Hematopoietic multipotent progenitor cell treated with erythropoietin and hydrocortisone succinate and interleukin-3 and kit ligand, for 15 days (in vitro differentiated cells): ENCODE results near the gene GPR21.
A peak's percentile ranks its signal among the peaks of the same experiment; 100 is the strongest.

Experiments
- DNase-seq: peaks from one replicate; pipeline ENCODE4 v3.0.0-alpha.2; 2015; ENCODE audit warnings: low spot score

Gene GPR21

DNA sequence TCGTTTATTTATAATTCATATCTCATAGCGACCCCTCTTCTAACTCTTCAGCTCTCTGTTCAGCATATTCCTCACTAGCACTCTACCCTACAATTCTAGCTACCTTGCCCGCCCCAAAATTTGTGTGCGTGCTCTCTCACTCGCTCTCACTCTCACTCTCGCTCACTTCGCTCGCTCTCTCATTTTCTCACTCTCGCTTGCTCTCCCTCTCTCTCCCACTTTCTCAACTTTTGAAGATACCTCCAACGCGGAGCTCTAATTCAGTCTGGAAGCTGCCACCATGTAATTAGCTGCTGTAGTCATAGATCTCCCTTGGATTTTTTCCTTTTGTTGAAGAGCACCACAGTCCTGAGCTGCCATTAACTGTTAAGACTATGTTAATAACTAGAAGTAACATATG is 30.4 kb downstream of the GPR21 start:
- no peak for DNase-seq

DNA sequence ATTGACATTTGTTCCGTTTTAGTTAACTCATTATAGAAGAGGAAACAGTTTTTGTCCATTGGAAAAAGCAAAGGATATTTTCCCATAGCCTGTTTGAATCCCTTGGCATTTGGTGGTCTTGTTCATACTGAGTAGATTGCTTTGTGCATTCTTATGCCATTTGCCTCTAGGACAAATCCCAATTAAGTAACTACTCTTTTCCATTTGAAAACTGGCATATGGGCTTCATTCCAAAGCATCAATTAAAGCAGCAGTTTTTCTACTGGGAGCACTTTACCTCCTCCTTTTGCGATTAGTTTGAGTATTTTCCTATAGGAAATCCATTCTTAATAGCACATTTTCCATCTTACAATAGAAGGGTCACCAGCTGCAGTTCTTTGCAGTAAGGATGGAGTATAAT is 31.2 kb downstream of the GPR21 start:
- DNase-seq: no peak

- no peak for DNase-seq
These were observed 31.7 kb downstream of the GPR21 start for GRCh38 chr9:123065196-123065595.

DNA sequence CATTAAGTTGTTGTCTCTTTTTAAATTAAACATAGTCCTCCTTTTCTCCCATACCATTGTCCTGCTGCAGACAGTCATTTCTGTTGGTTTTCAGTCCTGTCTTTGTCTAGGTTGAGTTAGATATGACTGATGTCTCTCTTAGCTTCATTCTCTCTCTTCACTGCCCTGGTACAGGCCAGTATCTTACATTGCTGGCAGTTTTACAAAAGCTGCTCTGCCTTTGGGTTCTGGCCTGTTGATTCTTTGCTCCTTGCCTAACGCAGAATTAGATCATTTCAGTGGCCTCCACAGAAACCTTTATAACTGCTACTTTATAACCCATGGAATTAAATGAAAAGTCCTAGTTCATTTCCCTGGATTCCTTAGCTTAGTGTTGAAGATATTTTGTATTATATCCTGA is 33.7 kb downstream of the GPR21 start:
- no peak for DNase-seq

DNA sequence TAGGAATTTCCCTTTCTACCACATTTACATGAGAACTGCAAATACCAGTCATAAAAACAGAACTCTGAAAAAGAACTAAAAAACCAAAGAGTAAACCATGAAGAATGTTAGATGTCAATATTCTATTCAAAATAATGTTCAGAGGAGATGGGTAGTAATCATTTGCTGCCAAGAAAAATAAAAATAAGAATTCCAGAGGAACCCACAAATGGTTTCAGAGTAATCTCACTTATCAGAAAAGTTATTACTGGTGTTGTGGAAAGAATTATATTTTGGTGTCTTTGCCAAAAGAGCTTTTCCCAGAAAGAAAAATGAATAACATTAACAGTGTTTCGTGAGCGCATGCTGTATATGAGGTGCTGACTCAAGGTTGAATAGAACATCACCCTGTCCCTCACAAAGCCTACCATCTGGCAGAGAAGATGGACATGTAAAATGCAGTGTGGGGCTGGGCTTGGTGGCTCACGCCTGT is 35.6 kb downstream of the GPR21 start:
- DNase-seq: no peak

- DNase-seq: no peak
These were observed 36.7 kb downstream of the GPR21 start for GRCh38 chr9:123070198-123070597.

DNA sequence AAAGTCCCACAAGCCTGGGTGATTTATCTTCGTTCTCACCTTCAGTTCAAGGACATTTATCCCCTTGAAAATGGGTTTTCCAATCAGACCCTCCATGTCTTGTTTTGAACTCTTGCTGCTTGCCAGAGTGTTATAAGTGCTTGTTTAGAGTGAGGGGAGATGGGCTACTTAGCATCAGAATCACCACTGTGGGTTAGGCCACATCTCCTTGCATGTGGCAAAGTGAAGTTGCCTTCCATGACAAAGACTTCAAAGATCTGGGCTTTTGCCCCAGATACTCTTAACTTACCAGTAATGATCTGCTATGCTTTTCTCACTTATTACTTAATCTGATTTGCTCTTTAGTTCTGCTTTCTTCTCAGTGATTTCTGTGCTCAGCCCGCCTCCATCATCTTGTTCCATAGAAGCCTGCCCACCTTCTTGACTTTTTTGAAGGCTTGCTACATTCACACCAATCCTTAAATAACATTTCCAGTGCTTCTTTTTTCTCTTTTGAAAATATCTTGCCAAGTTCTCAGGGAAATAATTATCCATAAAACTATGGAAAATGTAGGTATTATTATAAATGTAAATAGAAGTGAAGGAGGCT is 39.0 kb downstream of the GPR21 start:
- DNase-seq: no peak

GRCh38 chr9:123073441-123073840 is 40.0 kb downstream of the GPR21 start:
- no peak for DNase-seq

DNA sequence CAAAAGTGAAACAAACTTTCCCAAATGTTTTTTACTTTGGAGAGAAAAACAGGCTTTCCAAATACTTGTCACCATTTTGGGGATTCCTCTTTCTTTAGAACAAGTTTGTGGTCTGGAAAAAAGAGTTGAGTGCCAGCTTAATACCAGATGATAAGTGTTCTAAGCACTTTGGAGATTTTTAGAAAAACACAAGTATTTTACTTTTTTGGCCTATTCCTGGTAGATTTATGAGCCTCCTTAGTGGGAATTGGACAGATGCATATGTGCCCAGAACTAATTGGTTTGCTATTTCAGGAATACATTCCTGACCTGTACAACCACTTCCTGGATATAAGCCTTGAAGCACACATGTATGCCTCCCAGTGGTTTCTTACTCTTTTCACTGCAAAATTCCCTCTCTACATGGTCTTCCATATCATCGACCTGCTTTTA is 40.5 kb downstream of the GPR21 start:
- DNase-seq: no peak

DNA sequence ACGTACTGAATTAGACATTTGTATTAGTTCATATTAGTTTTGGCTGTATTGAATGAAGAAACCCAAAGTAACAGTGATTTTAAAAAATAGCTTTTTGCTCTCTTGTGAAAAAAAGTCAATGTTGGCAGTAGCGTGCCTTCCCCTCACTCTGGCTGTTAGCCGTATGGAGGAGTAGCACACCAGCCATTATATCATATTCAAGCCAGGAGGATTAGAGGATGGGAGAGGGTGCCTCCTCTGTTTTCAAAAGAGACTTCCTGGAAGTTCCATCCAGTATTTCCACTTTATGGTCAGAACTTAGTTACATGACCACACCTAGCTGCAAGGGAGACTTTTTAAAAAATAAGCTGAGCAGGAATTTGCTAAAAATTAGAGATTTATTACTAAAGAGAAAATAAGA is 41.2 kb downstream of the GPR21 start:
- no peak for DNase-seq

DNA sequence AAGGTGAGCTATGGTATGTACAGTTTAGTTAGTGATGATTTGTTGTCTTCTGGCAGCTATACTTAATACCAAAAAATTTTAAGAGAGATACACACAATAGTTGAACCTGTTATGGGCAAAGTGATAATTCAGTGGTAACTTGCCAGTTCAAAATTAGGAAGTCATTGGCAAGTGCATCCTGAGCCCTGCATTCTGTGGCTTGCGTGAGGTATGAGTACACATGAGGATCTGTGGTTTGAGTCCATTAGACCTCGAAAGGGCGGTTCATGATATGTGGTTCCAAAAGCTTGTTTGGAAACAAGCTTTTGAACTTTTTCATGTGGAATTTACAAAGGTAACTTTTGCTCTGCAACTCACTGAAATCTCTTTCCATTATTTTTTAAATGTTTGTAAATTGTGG is 47.0 kb downstream of the GPR21 start:
- no peak for DNase-seq

GRCh38 chr9:123081824-123082223 is 48.4 kb downstream of the GPR21 start:
- peak; percentile 58 for DNase-seq

DNA sequence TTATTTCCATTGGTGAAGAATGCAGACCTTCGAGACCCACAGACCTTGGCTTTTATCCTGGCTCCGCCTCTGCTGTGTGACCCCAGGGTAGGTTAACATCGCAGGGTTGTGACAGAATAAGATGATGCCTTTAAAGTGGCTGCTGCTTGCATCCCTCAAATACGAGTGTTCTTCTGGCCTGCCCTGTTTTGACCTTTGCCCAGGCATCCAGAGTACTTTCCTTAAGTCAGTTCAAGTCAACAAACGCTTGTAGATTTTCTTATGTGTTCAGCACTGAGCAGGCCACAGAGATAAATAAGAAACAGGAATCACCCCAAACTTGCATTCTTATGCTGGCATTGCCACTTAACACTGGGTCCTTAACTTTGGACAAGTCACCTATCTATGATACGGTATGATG is 50.2 kb downstream of the GPR21 start:
- DNase-seq: no peak

GRCh38 chr9:123084256-123084655 is 50.8 kb downstream of the GPR21 start:
- DNase-seq: no peak
